Measurements from ENCODE around the gene ASF1A.
"Not testable (repeated sequence)": the region's sequence is repeated elsewhere in the genome, so short reads cannot be mapped to it uniquely, and the experiment has no call there.

Gene ASF1A

GRCh38 chr6:118893807-118894424 lies at the start of gene ASF1A:
Gene ASF1A (plus strand): TSS chr6:118894152. CDS start chr6:118894414, 262 bp downstream.
- FAIRE-seq, result peak; percentile 75

GRCh38 chr6:118844915-118845314 lies 49.0 kb upstream of the ASF1A start:
- FAIRE-seq, result no peak

GRCh38 chr6:118853408-118853807 lies 40.5 kb upstream of the ASF1A start:
- FAIRE-seq, result no peak

- no peak for FAIRE-seq
These were observed 37.7 kb upstream of the ASF1A start for GRCh38 chr6:118856301-118856700.

GRCh38 chr6:118859517-118860064 lies 34.4 kb upstream of the ASF1A start:
- FAIRE-seq, result no peak

GRCh38 chr6:118860363-118860762 lies 33.6 kb upstream of the ASF1A start:
- no peak for FAIRE-seq

GRCh38 chr6:118860880-118861279 lies 33.1 kb upstream of the ASF1A start:
- FAIRE-seq, result no peak

- no peak for FAIRE-seq
These were observed 31.5 kb upstream of the ASF1A start for GRCh38 chr6:118862443-118862842.

- no peak for FAIRE-seq
These were observed 29.4 kb upstream of the ASF1A start for GRCh38 chr6:118864341-118865099.

GRCh38 chr6:118865100-118865391 lies 28.9 kb upstream of the ASF1A start:
- FAIRE-seq, result no peak

GRCh38 chr6:118867181-118867580 lies 26.8 kb upstream of the ASF1A start:
- FAIRE-seq, result no peak

GRCh38 chr6:118868901-118869300 lies 25.1 kb upstream of the ASF1A start:
- not testable (repeated sequence) for FAIRE-seq

GRCh38 chr6:118869350-118869749 lies 24.6 kb upstream of the ASF1A start:
- FAIRE-seq, result no peak

GRCh38 chr6:118869894-118870589 lies 23.9 kb upstream of the ASF1A start:
- no peak for FAIRE-seq

GRCh38 chr6:118871331-118871730 lies 22.6 kb upstream of the ASF1A start:
- no peak for FAIRE-seq

GRCh38 chr6:118872318-118872717 lies 21.6 kb upstream of the ASF1A start:
- FAIRE-seq, result no peak

- FAIRE-seq, result no peak
These were observed 21.2 kb upstream of the ASF1A start for GRCh38 chr6:118872726-118873125.

- FAIRE-seq, result no peak
These were observed 20.7 kb upstream of the ASF1A start for GRCh38 chr6:118873239-118873638.

GRCh38 chr6:118875672-118876071 lies 18.3 kb upstream of the ASF1A start:
- FAIRE-seq, result no peak

- FAIRE-seq, result no peak
These were observed 17.8 kb upstream of the ASF1A start for GRCh38 chr6:118876198-118876597.

GRCh38 chr6:118876814-118877213 lies 17.1 kb upstream of the ASF1A start:
- FAIRE-seq, result no peak

GRCh38 chr6:118877806-118878205 lies 16.1 kb upstream of the ASF1A start:
- no peak for FAIRE-seq

GRCh38 chr6:118881440-118882313 lies 12.3 kb upstream of the ASF1A start:
- FAIRE-seq, result no peak
